Activated CD4-positive, alpha-beta T cell treated with anti-CD3 and anti-CD28 coated beads, Interleukin-2, amount 10 ng/mL, durations not matched to agents 24 days and 14 days (primary cell): ENCODE measurements around the gene CUL4B. TPM values are rescaled to one million over a fixed set of nuclear protein-coding genes. Genes with fewer than 3 reads are reported as not detected.
"Not testable (repeated sequence)": the region's sequence is repeated elsewhere in the genome, so short reads cannot be mapped to it uniquely, and the experiment has no call there.

Experiments
- DNase-seq: peaks from one replicate; pipeline ENCODE4 v3.0.0; 2022
- H3K27ac Mint-ChIP-seq: one replicate; pipeline ENCODE4 v1.8.0; 2022; ENCODE audit warnings: mild to moderate bottlenecking, mixed read lengths
- H3K27me3 Mint-ChIP-seq: one replicate; pipeline ENCODE4 v1.8.0; 2022; ENCODE audit warnings: mixed read lengths
- H3K36me3 Mint-ChIP-seq: one replicate; pipeline ENCODE4 v1.8.0; 2022; ENCODE audit warnings: low read depth, mild to moderate bottlenecking, mixed read lengths
- H3K4me1 Mint-ChIP-seq: one replicate; pipeline ENCODE4 v1.8.0; 2021; ENCODE audit warnings: mixed read lengths
- H3K4me3 Mint-ChIP-seq: one replicate; pipeline ENCODE4 v1.8.0; 2022; ENCODE audit warnings: mild to moderate bottlenecking, moderate library complexity, mixed read lengths
- H3K9me3 Mint-ChIP-seq: one replicate; pipeline ENCODE4 v1.8.0; 2021; ENCODE audit warnings: mixed read lengths
- intact Hi-C: fragments of 100-400 bp; cut with micrococcal nuclease; formaldehyde crosslinking; loops from one replicate; pipeline ENCODE4 v1.15.1; 2023
- total RNA-seq: library from RNA; stranded (reverse); gene quantifications from 2 replicates; pipeline ENCODE4 v1.2.3, GENCODE V29; 2022

CUL4B gene
- 30.4 and 30.5 TPM in 2 replicates for total RNA-seq

- Mint-ChIP-seq H3K27me3 (no peaks in the 10 kb centered on the region), H3K36me3 (peaks cover 9% of the 10 kb centered on the region), H3K4me1 (peaks cover 21% of the 10 kb centered on the region), H3K27ac (peak within 1 kb of the TSS; percentile 99), H3K9me3 (no peaks in the 10 kb centered on the region), H3K4me3 (peak within 1 kb of the TSS; percentile 99)
- peak; percentile 97 for DNase-seq
- intact Hi-C loops, result loop anchor here (1.0 to 2.0 kb wide), 7 partner anchors 11 to 747 kb away; partner anchors contain the start of genes C1GALT1C1, MCTS1 and ZBTB33
These were observed at the start of gene CUL4B for GRCh38 chrX:120560842-120561633. TSS of gene CUL4B (minus strand) at chrX:120560962. CDS start at chrX:120560638, 324 bp downstream.

- H3K27me3 Mint-ChIP-seq, result peaks cover 1% of the 10 kb centered on the region
- no peaks in the 10 kb centered on the region for H3K9me3 Mint-ChIP-seq
- peak overlapping the region; percentile 96 for H3K27ac Mint-ChIP-seq
- peaks cover 2% of the 10 kb centered on the region for H3K4me1 Mint-ChIP-seq
- peak; percentile 78 for DNase-seq
- peaks cover 10% of the 10 kb centered on the region for H3K36me3 Mint-ChIP-seq
- H3K4me3 Mint-ChIP-seq, result peak overlapping the region; percentile 97
- intact Hi-C loops, result loop anchor here (1.0 to 10.0 kb wide), 3 partner anchors 26 to 110 kb away; partner anchors contain the start of gene C1GALT1C1
These were observed 43.6 kb upstream of the CUL4B start for GRCh38 chrX:120604361-120604782.

GRCh38 chrX:120603707-120604360 is 43.1 kb upstream of the CUL4B start, which contains the start of gene MCTS1:
TSS of gene MCTS1 (plus strand) at chrX:120604101. CDS start at chrX:120604237, 136 bp downstream.
- intact Hi-C loops, result loop anchor here (1.0 to 10.0 kb wide), 3 partner anchors 26 to 109 kb away; partner anchors contain the start of gene C1GALT1C1
- Mint-ChIP-seq H3K9me3 (no peaks in the 10 kb centered on the region), H3K27ac (peak within 1 kb of the TSS; percentile 96), H3K27me3 (peaks cover 1% of the 10 kb centered on the region), H3K4me1 (peaks cover 2% of the 10 kb centered on the region), H3K4me3 (peak within 1 kb of the TSS; percentile 97), H3K36me3 (peaks cover 10% of the 10 kb centered on the region)
- peak; percentile 94 for DNase-seq

GRCh38 chrX:120585702-120586101 is 24.9 kb upstream of the CUL4B start:
- H3K4me1 Mint-ChIP-seq, result peaks cover 5% of the 10 kb centered on the region
- DNase-seq, result no peak
- intact Hi-C loops, result no loop called here
- peaks cover 16% of the 10 kb centered on the region for H3K27me3 Mint-ChIP-seq
- no peaks in the 10 kb centered on the region for H3K9me3 Mint-ChIP-seq
- H3K27ac Mint-ChIP-seq, result no peak overlapping the region
- H3K36me3 Mint-ChIP-seq, result no peaks in the 10 kb centered on the region
- no peak overlapping the region for H3K4me3 Mint-ChIP-seq

GRCh38 chrX:120575379-120576114 is 14.8 kb upstream of the CUL4B start:
- Mint-ChIP-seq H3K4me3 (no peak overlapping the region), H3K4me1 (no peaks in the 10 kb centered on the region), H3K27me3 (no peaks in the 10 kb centered on the region), H3K9me3 (no peaks in the 10 kb centered on the region), H3K36me3 (no peaks in the 10 kb centered on the region), H3K27ac (no peak overlapping the region)
- intact Hi-C loops, result no loop called here
- DNase-seq, result no peak

- H3K27ac Mint-ChIP-seq, H3K4me1 Mint-ChIP-seq, H3K36me3 Mint-ChIP-seq, H3K27me3 Mint-ChIP-seq, H3K4me3 Mint-ChIP-seq, intact Hi-C loops, DNase-seq, H3K9me3 Mint-ChIP-seq: not testable (repeated sequence)
These were observed 13.0 kb upstream of the CUL4B start for GRCh38 chrX:120573806-120574205.

GRCh38 chrX:120570011-120570600 is 9.3 kb upstream of the CUL4B start:
- no peaks in the 10 kb centered on the region for H3K27me3 Mint-ChIP-seq
- H3K4me1 Mint-ChIP-seq, result no peaks in the 10 kb centered on the region
- intact Hi-C loops, result no loop called here
- DNase-seq, result no peak
- H3K9me3 Mint-ChIP-seq, result no peaks in the 10 kb centered on the region
- H3K4me3 Mint-ChIP-seq, result no peak overlapping the region
- H3K27ac Mint-ChIP-seq, result no peak overlapping the region
- H3K36me3 Mint-ChIP-seq, result no peaks in the 10 kb centered on the region

GRCh38 chrX:120568609-120569008 is 7.8 kb upstream of the CUL4B start:
- H3K36me3 Mint-ChIP-seq, result no peaks in the 10 kb centered on the region
- DNase-seq, result no peak
- H3K4me3 Mint-ChIP-seq, result no peak overlapping the region
- H3K27me3 Mint-ChIP-seq, result no peaks in the 10 kb centered on the region
- intact Hi-C loops, result no loop called here
- no peaks in the 10 kb centered on the region for H3K4me1 Mint-ChIP-seq
- H3K27ac Mint-ChIP-seq, result no peak overlapping the region
- no peaks in the 10 kb centered on the region for H3K9me3 Mint-ChIP-seq

GRCh38 chrX:120568035-120568434 is 7.3 kb upstream of the CUL4B start:
- Mint-ChIP-seq H3K27me3 (no peaks in the 10 kb centered on the region), H3K9me3 (no peaks in the 10 kb centered on the region), H3K27ac (no peak overlapping the region), H3K36me3 (no peaks in the 10 kb centered on the region), H3K4me3 (no peak overlapping the region), H3K4me1 (no peaks in the 10 kb centered on the region)
- DNase-seq, result no peak
- intact Hi-C loops, result no loop called here

- H3K4me1 Mint-ChIP-seq, result peaks cover 6% of the 10 kb centered on the region
- no peaks in the 10 kb centered on the region for H3K27me3 Mint-ChIP-seq
- H3K9me3 Mint-ChIP-seq, result no peaks in the 10 kb centered on the region
- H3K27ac Mint-ChIP-seq, result no peak overlapping the region
- DNase-seq, result no peak
- intact Hi-C loops, result no loop called here
- H3K4me3 Mint-ChIP-seq, result no peak overlapping the region
- no peaks in the 10 kb centered on the region for H3K36me3 Mint-ChIP-seq
These were observed 6.1 kb upstream of the CUL4B start for GRCh38 chrX:120566817-120567216.

GRCh38 chrX:120564925-120565324 is 4.2 kb upstream of the CUL4B start:
- Mint-ChIP-seq H3K9me3 (no peaks in the 10 kb centered on the region), H3K36me3 (no peaks in the 10 kb centered on the region), H3K27ac (no peak overlapping the region), H3K27me3 (no peaks in the 10 kb centered on the region), H3K4me3 (no peak overlapping the region), H3K4me1 (peaks cover 10% of the 10 kb centered on the region)
- no peak for DNase-seq
- intact Hi-C loops, result no loop called here

- Mint-ChIP-seq H3K4me3 (no peak overlapping the region), H3K4me1 (peaks cover 15% of the 10 kb centered on the region), H3K36me3 (peaks cover under 1% of the 10 kb centered on the region), H3K9me3 (no peaks in the 10 kb centered on the region), H3K27me3 (no peaks in the 10 kb centered on the region), H3K27ac (peak overlapping the region; percentile 18)
- DNase-seq, result no peak
- intact Hi-C loops, result no loop called here
These were observed 1.8 kb upstream of the CUL4B start for GRCh38 chrX:120562569-120562926.
